ENCODE measurements around the gene HOOK2. TPM values are rescaled to one million over a fixed set of nuclear protein-coding genes. Genes with fewer than 3 reads are reported as not detected.

Gene HOOK2
- total and polyA plus RNA-seq, 2 experiments from 2014 or later: 56.9 to 86.4 TPM

GRCh38 chr19:12723381-12723640, 52.0 kb downstream of the HOOK2 start (continued):
- no peak for TF ChIP-seq ZNF462 (CRISPR knock-in tag; IDR thresholded peaks at IDR 0.05)
- no peak for TF ChIP-seq CTCF (conservative IDR thresholded peaks at IDR 0.05; ENCODE audit: low read depth in 2 of 2)
- TF ChIP-seq STAT1 (IDR thresholded peaks at IDR 0.05; ENCODE audit: unreplicated experiment): no peak

- H3K9me3 Mint-ChIP-seq: no peaks in the 10 kb centered on the region
- Histone ChIP-seq H4K20me1 (replicated peaks; ENCODE audit: insufficient read depth) (peaks cover 19% of the 10 kb centered on the region; the same call in 1 of the 2 replicates), H3K27me3 (ENCODE audit: insufficient read depth) (no peaks in the 10 kb centered on the region), H3K4me1 (ENCODE audit: insufficient read depth) (peaks cover 9% of the 10 kb centered on the region; the same call in 1 of the 2 replicates), H3K9me2 (ENCODE audit: insufficient read depth) (no peaks in the 10 kb centered on the region), H2AFZ (no peak overlapping the region), H3F3A (replicated peaks; ENCODE audit: low read depth) (peaks cover 37% of the 10 kb centered on the region), H3K4me3 (peak overlapping the region; percentile 80), H3K4me2 (peak overlapping the region; percentile 100), H3K36me3 (ENCODE audit: insufficient read depth) (peaks cover 7% of the 10 kb centered on the region; the same call in 1 of the 2 replicates), H3K27ac (ENCODE audit: low read depth) (peak overlapping the region; percentile 96), H3K79me2 (replicated peaks; ENCODE audit: insufficient read depth) (peaks cover 62% of the 10 kb centered on the region)
- ATAC-seq: peak; percentile 70
- H3K27ac Mint-ChIP-seq: peak overlapping the region; percentile 95
- peaks cover 36% of the 10 kb centered on the region for H3K36me3 Mint-ChIP-seq (ENCODE audit: low read depth)
- peaks cover 27% of the 10 kb centered on the region for H3K27me3 Mint-ChIP-seq (ENCODE audit: insufficient read depth, low read depth, poor library complexity)
- H3K4me3 Mint-ChIP-seq: peak overlapping the region; percentile 91
- peak; percentile 100 for DNase-seq (ENCODE audit: low spot score)
- peaks cover 15% of the 10 kb centered on the region for H3K4me1 Mint-ChIP-seq
- no peak for TF ChIP-seq CTCF (conservative IDR thresholded peaks at IDR 0.05; ENCODE audit: low read depth in 2 of 2)
- TF ChIP-seq ETS1 (IDR thresholded peaks at IDR 0.05): peak; percentile 50
- 0 out of 2 replicates have a peak, but pooled peaks have one; percentile 50 for TF ChIP-seq CREB1 (CRISPR knock-in tag; IDR thresholded peaks at IDR 0.05; ENCODE audit: low read depth)
- no peak for TF ChIP-seq EZH2 (IDR thresholded peaks at IDR 0.05; ENCODE audit: low read depth, unreplicated experiment)
- no peak for TF ChIP-seq ZNF114 (CRISPR knock-in tag; IDR thresholded peaks at IDR 0.05)
- TF ChIP-seq EZH2phosphoT487 (IDR thresholded peaks at IDR 0.05; ENCODE audit: unreplicated experiment): no peak
- no peak for TF ChIP-seq STAT1 (IDR thresholded peaks at IDR 0.05; ENCODE audit: unreplicated experiment)
- no peak for TF ChIP-seq JUNB (IDR thresholded peaks at IDR 0.05; ENCODE audit: unreplicated experiment)
These were observed 52.6 kb downstream of the HOOK2 start for GRCh38 chr19:12722566-12723380.
